DOHH2 (cell line): Measurements from ENCODE around the gene PC.

ENCODE experiments used
- H3F3A ChIP-seq: fragments of 200-600 bp; sonication (generic), shearing (Covaris generic); 2 replicates; pipeline ENCODE4 v1.6.0; 2016; ENCODE audit warnings: antibody characterized with exemption, mild to moderate bottlenecking; ENCODE audit not compliant: control insufficient read depth, insufficient read depth
- H3K27ac ChIP-seq: fragments of 200-600 bp; sonication (generic); 2 replicates; pipeline ENCODE4 v1.5.1; 2014; ENCODE audit warnings: low read depth, mild to moderate bottlenecking, low read length, moderate library complexity
- H3K27me3 ChIP-seq: fragments of 200-600 bp; sonication (generic); 2 replicates; pipeline ENCODE4 v1.6.1; 2014; ENCODE audit warnings: mild to moderate bottlenecking, low read length, mixed read lengths; ENCODE audit not compliant: control insufficient read depth
- H3K36me3 ChIP-seq: fragments of 200-600 bp; sonication (generic); 2 replicates; pipeline ENCODE4 v1.6.1; 2014; ENCODE audit warnings: mild to moderate bottlenecking, low read length, moderate library complexity, mixed read lengths; ENCODE audit not compliant: control insufficient read depth
- H3K4me1 ChIP-seq: fragments of 200-600 bp; sonication (generic); 2 replicates; pipeline ENCODE4 v1.6.1; 2014; ENCODE audit warnings: mild to moderate bottlenecking, low read length, mixed read lengths; ENCODE audit not compliant: control insufficient read depth
- H3K4me2 ChIP-seq: fragments of 200-600 bp; sonication (generic); 2 replicates; pipeline ENCODE4 v1.6.0; 2014; ENCODE audit warnings: mild to moderate bottlenecking, low read length, moderate library complexity
- H3K4me3 ChIP-seq: fragments of 200-600 bp; sonication (generic); 2 replicates; pipeline ENCODE4 v1.5.1; 2014; ENCODE audit warnings: mild to moderate bottlenecking, low read length, mixed read lengths
- H3K79me2 ChIP-seq: fragments of 200-600 bp; sonication (generic); 2 replicates; pipeline ENCODE4 v1.6.1; 2014; ENCODE audit warnings: mild to moderate bottlenecking, low read length, mixed read lengths; ENCODE audit not compliant: control insufficient read depth
- H3K9me2 ChIP-seq: fragments of 200-600 bp; sonication (generic); replicated peaks from 2 replicates; pipeline ENCODE4 v1.6.1; 2014; ENCODE audit warnings: mild to moderate bottlenecking, low read length, mixed read lengths; ENCODE audit not compliant: control insufficient read depth
- H3K9me3 ChIP-seq: fragments of 200-600 bp; sonication (generic); 2 replicates; pipeline ENCODE4 v1.6.1; 2014; ENCODE audit warnings: antibody characterized with exemption, low read length, mixed read lengths; ENCODE audit not compliant: control insufficient read depth, insufficient read depth
- H4K20me1 ChIP-seq: fragments of 200-600 bp; sonication (generic); 2 replicates; pipeline ENCODE4 v1.6.0; 2014; ENCODE audit warnings: low read depth, mild to moderate bottlenecking, antibody characterized with exemption, low read length, moderate library complexity; ENCODE audit not compliant: control insufficient read depth, insufficient read depth
- CTCF ChIP-seq: fragments of 200-600 bp; sonication (generic); IDR thresholded peaks from one replicate; pipeline ENCODE4 v1.5.1; 2014; ENCODE audit warnings: antibody characterized with exemption, mild to moderate bottlenecking, low read depth, low read length; ENCODE audit not compliant: poor library complexity, severe bottlenecking
- EZH2phosphoT487 ChIP-seq: fragments of 200-600 bp; sonication (generic); IDR thresholded peaks from 2 replicates; pipeline ENCODE4 v1.6.1; 2017; ENCODE audit warnings: borderline replicate concordance, mild to moderate bottlenecking, antibody characterized with exemption, low read length, moderate library complexity, mixed read lengths

The PC gene

GRCh38 chr11:66933531-66933930, 24.7 kb downstream of the PC start:
- Histone ChIP-seq H3F3A (no peaks in the 10 kb centered on the region), H3K9me3 (no peaks in the 10 kb centered on the region), H3K4me2 (no peak overlapping the region), H3K36me3 (no peaks in the 10 kb centered on the region), H3K27me3 (peaks cover 35% of the 10 kb centered on the region), H3K9me2 (no peaks in the 10 kb centered on the region), H3K27ac (no peak overlapping the region), H4K20me1 (no peaks in the 10 kb centered on the region), H3K4me1 (no peaks in the 10 kb centered on the region), H3K4me3 (no peak overlapping the region), H3K79me2 (no peaks in the 10 kb centered on the region)
- TF ChIP-seq CTCF (no peak), EZH2phosphoT487 (no peak)

- H3K27ac ChIP-seq, result no peak overlapping the region
- no peaks in the 10 kb centered on the region for H3K79me2 ChIP-seq
- H3K4me1 ChIP-seq, result no peaks in the 10 kb centered on the region
- no peaks in the 10 kb centered on the region for H3K36me3 ChIP-seq
- H3K9me2 ChIP-seq, result no peaks in the 10 kb centered on the region
- no peaks in the 10 kb centered on the region for H3F3A ChIP-seq
- TF ChIP-seq EZH2phosphoT487 (no peak), CTCF (no peak)
- H3K27me3 ChIP-seq, result peaks cover 35% of the 10 kb centered on the region
- no peak overlapping the region for H3K4me2 ChIP-seq
- no peaks in the 10 kb centered on the region for H4K20me1 ChIP-seq
- no peaks in the 10 kb centered on the region for H3K9me3 ChIP-seq
- H3K4me3 ChIP-seq, result no peak overlapping the region
Observed at GRCh38 chr11:66932543-66932942, 25.6 kb downstream of the PC start.

GRCh38 chr11:66929753-66930152, 28.4 kb downstream of the PC start:
- no peaks in the 10 kb centered on the region for H4K20me1 ChIP-seq
- H3K9me2 ChIP-seq, result no peaks in the 10 kb centered on the region
- H3K27me3 ChIP-seq, result peaks cover 24% of the 10 kb centered on the region
- no peak overlapping the region for H3K27ac ChIP-seq
- H3K4me1 ChIP-seq, result no peaks in the 10 kb centered on the region
- no peak for TF ChIP-seq EZH2phosphoT487
- H3K36me3 ChIP-seq, result no peaks in the 10 kb centered on the region
- no peak overlapping the region for H3K4me3 ChIP-seq
- H3K4me2 ChIP-seq, result no peak overlapping the region
- H3F3A ChIP-seq, result no peaks in the 10 kb centered on the region
- H3K79me2 ChIP-seq, result no peaks in the 10 kb centered on the region
- H3K9me3 ChIP-seq, result no peaks in the 10 kb centered on the region

GRCh38 chr11:66924272-66924671, 33.9 kb downstream of the PC start:
- Histone ChIP-seq H3K9me2 (no peaks in the 10 kb centered on the region), H3K36me3 (no peaks in the 10 kb centered on the region), H3K79me2 (no peaks in the 10 kb centered on the region), H4K20me1 (no peaks in the 10 kb centered on the region), H3K4me1 (no peaks in the 10 kb centered on the region), H3K27me3 (peaks cover 20% of the 10 kb centered on the region), H3F3A (no peaks in the 10 kb centered on the region), H3K27ac (no peak overlapping the region), H3K4me3 (no peak overlapping the region), H3K4me2 (no peak overlapping the region), H3K9me3 (no peaks in the 10 kb centered on the region)
- TF ChIP-seq EZH2phosphoT487 (no peak), CTCF (no peak)
